EH (cell line): ENCODE measurements around the gene PPP4R2.

Experiments used
- DNase-seq: peaks from one replicate; pipeline ENCODE4 v3.0.0-alpha.2; 2015; ENCODE audit warnings: low read depth

PPP4R2 gene, protein sequence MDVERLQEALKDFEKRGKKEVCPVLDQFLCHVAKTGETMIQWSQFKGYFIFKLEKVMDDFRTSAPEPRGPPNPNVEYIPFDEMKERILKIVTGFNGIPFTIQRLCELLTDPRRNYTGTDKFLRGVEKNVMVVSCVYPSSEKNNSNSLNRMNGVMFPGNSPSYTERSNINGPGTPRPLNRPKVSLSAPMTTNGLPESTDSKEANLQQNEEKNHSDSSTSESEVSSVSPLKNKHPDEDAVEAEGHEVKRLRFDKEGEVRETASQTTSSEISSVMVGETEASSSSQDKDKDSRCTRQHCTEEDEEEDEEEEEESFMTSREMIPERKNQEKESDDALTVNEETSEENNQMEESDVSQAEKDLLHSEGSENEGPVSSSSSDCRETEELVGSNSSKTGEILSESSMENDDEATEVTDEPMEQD

DNA sequence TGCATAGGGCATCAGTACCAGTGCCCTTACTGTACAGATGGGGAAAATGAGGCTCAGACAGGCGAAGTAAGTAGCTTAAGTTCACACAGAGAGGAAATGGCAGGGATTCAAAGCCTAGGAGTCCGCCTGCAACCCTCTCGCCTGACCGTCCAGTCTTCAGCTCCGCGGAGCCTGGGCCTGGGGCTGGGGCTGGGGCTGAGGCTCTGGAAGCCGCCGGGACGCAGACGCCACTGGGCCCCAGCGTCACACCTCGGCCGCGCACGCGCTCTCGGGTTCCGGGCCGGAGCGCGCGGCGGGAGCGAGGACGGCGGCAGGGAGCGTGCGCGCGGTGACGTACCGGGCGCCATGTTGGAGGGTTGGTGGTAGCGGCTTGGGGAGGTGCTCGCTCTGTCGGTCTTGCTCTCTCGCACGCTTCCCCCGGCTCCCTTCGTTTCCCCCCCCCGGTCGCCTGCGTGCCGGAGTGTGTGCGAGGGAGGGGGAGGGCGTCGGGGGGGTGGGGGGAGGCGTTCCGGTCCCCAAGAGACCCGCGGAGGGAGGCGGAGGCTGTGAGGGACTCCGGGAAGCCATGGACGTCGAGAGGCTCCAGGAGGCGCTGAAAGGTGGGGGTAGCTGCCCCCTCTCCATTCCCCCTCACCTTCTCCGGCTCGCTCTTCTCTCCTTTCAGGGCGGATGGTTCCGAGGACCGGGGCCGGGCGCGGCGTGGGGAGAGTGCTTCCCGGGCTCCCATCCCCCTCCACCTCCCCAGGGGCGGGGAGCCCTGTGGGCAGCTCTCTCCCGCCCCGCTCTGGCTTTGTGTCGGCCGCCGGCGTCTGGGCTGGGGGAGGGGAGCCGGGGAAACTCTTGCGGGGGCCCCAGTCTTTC is at the start of gene PPP4R2:
PPP4R2 (plus strand) TSS at position 339 of the 861 bp plus-strand sequence; CDS start at position 566, 227 bp downstream.
- peak; percentile 91 for DNase-seq

DNA sequence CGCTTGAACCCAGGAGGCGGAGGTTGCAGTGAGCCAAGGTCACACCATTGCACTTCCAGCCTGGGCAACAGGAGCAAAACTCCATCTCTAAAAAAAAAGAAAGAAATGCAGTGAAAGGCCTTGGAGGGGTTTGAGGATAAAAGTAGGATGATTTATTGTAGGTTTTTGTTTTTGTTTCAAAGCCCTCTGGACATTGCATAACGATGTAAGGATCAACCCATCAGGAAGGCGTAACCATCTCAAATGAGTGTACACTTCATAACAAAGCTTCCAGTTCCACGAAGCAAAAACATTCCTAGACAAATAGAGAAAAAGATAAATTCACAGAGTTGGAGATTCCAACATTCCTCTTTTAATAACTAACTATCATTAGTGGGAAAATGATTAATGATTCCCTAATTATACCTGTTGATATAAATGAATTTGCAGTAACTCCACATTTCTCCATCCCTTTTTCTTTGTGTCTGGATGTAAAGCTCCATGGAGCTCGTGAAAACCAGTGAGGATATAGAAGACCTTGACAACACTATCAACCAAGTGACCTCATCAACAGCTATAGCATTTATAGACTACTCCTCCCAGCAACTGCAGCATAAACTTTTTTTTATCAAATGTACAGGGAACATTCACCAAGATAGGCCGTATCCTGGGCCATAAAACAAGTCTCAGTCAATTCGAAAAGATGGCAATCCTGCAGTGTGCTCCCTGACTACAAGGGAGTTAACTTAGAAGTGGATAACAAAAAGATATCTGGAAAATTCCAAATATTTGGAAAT is 48.7 kb upstream of the PPP4R2 start:
- DNase-seq, result no peak

DNA sequence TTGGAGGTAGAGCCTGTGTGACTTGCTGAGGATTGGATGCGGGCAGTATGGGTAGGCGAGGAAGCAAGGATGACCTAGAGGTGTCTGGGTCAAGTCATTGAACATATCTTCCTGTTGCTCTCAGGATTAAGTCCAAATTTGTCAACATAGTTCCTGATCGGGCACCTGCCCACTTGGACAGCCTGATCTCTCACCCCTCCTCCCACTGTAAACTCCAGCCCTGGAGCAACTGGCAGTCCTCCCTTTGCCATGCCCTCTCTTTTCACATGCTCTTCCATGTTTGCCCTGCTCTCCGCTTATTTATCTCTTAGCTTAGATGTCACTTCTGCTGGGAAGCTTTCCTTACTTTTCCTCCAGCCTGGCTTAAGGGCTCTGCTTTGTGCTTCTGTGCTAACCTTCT is 47.6 kb upstream of the PPP4R2 start:
- DNase-seq, result no peak

DNA sequence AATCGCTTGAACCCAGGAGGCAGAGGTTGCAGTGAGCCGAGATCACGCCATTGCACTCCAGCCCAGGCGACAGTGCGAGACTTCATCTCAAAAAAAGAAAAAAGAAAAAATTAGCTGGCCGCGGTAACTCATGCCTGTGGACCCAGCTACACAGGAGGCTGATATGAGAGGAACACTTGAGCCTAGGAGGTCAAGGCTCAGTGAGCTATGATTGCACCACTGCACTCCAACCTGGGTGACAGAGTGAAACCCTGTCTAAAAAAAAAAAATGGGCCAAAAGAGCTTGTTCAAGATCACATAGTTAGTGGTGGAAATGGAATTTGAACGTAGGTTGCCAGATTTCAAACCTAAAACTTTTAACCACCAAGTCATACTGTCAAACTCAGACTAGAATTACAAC is 46.2 kb upstream of the PPP4R2 start:
- no peak for DNase-seq

DNA sequence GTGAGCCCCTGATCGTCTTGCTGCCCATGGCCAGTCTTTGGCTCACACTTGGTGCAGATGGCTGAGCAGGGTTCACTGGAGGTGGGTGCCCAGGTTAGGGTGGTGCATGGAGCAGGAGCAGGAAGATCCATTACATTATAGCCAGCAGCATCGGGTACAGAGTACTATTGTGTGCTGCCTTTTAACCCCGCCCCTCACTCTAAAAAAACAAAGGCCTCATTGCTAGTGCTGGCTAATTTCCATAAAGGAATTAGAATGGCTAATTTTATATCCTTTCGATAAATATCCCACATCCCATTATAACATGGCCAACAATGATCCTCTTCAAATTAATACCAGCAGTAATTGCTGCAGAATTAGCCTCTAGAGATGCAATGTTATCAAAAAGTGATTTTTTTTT is 45.8 kb upstream of the PPP4R2 start:
- DNase-seq, result no peak

DNA sequence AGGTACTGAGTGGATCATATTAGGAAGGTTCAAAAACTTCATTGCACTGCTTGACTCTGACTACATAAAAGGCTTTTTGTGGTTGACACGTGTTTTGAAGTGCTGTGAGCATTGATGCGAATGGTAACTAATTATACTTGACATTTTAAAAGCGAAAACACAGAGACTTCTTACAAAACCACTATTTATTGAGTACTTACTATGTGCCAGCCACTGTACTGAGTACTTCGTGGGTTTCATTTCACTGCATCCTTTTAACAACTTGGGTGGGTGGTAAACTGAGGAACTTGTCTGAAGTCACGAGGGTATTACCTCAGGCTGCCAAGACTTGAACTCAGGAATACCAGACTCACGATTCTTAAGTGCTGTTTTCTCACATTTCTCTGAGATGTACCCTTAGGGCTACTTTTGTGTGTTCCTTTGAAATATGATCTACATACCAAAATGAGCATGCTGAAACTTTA is 45.3 kb upstream of the PPP4R2 start:
- DNase-seq, result peak; percentile 16

DNA sequence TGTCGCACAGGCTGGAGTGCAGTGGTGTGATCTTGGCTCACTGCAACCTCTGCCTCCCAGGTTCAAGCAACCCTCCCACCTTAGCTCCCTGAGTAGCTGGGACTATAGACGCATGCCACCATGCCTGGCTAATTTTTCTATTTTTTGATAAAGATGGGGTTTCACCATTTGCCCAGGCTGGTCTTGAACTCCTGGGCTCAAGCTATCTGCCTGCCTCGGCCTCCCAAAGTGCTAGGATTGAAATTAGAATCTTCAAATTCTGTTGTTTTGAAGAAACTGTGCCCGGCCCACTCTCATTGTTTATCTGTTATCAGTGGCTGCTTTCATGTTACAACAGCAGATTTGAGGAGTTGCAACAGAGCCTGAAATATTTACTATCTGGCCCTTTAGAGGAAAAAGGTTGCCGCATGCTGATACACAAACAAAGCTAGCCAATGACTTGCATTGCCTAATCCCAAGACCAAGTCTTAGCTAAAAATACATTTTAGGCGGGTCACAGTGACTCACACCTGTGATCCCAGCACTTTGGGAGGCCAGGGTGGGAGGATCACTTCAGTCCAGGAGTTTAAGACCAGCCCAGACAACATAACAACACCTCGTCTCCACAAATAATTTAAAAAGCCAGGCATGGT is 43.2 kb upstream of the PPP4R2 start:
- DNase-seq, result no peak

DNA sequence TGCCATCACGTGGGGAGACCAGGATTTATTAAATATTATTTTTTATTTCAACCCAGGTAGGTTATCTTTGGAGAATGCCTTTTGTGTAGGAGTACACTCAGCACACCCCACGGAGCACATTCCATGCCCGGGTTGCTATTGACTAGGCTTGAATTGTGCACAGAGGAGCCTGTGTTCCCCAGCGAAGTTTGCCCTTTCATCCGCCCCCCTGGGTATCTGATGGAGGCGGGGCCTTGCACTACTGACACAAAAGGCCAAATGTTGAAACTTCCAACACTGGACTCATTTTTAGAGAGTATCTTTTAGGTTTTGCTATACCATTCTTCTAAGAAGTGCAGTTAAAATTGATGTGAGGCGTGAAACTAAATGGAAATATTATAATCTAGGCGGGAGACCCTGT is 39.3 kb upstream of the PPP4R2 start:
- no peak for DNase-seq

DNA sequence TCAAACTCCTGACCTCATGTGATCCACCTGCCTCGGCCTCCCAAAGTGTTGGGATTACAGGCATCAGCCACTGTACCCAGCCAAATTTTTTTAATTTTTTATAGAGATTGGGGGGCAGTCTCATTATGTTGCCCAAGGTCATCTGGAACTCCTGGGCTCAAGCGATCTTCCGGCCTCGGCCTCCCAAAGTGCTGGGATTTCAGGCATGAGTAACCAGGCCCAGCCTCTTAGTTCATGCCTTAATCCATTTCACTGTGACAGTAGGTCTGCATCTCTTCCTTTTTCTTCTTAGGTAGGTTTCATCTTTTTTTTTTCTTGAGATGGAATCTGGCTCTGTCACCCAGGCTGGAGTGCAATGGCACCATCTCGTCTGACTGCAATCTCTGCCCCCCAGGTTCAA is 37.3 kb upstream of the PPP4R2 start:
- DNase-seq, result no peak

DNA sequence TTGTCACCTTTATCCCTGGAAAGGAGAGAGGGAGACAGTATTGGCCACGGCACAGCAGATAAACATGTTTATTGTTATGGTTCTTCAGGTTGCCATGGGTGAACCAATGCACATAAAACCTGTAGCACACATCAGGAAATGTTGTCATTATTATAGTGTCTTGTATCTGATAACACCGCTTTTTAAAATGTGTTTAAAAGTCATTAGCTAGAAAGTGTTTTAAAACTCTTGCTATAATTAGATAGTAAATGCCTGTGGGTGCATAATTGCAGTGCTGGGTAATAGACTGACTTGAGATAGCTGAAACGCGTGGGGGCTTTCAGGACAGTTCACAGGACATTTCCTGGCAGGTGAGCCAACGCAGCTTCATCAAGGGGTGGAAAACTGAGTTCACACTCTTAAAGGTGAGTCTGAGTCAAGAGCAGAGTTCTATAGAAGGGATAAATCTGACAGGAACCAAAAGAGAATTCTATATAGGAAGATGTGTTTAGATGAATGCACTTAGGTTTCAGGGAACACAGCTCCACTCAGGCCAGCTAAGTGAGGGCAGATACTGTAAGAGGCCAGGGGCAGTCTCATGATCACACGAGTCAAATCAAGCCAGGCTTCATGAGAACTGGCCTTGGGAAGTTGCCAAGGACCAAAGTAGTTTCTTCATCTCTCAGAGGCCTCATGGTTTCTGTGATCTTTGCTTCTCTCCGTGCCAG is 35.6 kb upstream of the PPP4R2 start:
- peak; percentile 53 for DNase-seq

DNA sequence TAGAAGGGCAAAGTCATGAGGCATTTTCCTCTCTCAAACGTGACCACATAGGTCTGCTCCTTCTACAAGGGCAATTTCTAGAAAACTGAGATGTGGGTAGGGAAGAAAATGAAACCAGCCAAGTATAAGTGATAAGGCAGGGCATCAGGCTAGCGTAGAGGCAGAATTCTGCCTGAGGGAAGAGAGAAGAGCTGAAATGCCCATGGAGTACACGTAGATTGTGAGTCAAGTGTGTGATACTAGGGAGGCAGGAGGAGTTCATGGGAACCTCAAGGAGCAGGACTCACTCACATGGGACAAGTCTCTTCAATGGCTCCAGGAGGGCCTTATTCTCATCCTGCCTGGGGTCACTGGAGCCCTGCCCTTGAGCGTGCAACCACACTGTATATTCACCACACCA is 34.9 kb upstream of the PPP4R2 start:
- no peak for DNase-seq

DNA sequence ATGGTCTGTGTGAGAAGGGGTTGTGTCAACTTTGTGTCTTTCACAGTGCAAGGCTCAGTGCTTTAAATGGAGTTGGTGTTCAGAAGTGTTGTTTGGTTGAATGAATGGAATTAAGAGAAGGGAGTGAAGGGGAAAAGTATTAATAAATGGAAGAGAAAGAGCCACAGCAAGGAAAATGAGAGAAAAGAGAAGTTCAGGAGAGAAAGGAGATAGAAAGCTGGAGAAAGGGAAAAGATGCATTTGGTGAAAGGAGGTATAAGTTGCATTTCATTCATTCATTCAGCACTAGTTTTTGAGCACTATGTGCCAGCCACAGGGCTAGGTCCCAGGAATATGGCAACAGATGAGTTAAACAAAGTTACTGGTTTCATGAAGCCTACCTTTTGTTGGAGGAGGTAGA is 34.3 kb upstream of the PPP4R2 start:
- DNase-seq, result no peak

DNA sequence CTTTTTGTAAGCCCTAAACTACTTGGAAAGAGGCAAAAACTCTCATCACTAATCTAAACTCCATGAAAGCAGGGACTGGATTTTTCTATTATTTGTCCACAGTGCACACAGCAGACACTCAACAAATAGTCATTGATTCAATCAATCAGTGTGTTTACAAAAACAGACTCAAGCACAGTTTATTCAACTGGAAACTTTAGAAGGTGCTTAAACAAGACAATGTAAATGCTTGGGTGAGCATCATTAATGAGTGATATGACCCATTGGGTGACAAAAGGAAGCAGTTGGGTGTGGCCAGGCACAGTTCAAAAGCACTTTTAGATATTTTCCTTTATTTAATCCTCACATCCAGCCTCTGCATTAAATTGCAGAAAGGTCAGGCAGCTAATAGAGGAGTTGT is 32.0 kb upstream of the PPP4R2 start:
- no peak for DNase-seq

DNA sequence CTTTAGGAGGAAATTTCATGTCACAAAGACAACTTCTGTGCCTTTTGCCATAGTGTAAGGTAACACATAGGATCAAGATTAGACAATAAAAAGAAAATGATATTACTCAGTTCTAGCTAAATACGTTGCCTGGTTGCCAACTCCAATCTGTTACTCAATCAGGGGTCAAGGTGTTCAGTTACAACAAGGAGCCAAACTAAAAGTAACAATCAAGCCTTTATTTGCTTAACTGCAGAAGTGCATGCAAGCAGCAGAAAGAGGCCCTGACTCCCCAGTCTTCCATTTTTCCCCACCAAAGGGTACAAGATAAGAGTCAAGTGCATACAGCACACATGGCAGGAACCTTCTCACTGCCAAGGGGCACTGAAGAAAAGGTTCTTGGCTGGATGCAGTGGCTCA is 28.3 kb upstream of the PPP4R2 start:
- no peak for DNase-seq

DNA sequence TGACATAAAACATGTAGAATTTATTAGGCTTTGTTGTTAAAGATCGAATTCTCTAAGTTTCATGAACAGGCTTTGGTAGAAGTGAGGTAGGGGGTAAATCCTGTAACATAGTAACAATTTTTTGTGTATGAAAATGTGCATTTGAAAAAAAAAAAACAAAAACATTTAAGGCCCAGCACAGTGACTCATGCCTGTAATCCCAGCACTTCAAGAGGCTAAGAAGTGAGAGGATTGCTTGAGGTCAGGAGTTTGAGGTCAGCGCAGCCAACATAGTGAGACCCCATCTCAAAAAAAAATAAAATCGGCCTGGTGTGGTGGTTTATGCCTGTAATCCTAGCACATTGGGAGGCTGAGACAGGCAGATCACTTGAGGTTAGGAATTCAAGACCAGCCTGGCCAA is 26.8 kb upstream of the PPP4R2 start:
- peak; percentile 24 for DNase-seq

DNA sequence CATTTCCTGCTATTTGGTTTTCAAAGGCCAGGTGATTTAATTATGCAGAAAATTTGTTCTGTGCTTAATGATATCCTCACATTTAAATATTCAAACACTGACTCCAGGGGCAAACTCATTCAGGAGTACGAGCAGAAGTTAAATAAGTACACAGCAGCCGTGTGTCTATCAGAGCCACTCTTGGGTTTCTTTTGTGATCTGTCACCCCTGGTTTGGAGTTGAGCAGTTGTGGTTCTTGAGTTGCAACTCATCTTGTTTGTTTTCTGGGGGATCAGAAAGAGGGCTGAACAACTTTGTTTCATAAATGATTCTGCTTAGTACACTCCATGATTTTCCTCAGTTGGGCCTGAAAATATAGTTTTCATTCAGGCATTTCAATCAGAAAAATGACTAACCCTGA is 25.7 kb upstream of the PPP4R2 start:
- DNase-seq, result no peak

DNA sequence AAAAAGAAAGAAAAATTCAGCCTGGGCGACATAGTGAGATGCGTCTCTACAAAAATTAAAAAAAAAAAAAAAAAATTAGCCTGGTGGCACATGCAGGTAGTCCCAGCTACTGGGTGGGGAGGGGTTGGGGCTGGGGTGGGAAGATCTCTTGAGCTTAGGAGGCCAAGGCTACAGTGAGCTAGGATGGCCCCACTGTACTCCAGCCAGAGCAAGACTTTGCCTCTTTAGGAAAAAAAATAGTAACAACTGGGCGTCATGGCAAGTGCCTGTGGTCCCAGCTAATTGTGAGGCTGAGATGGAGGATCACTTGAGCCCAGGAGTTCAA is 23.9 kb upstream of the PPP4R2 start:
- DNase-seq, result no peak

DNA sequence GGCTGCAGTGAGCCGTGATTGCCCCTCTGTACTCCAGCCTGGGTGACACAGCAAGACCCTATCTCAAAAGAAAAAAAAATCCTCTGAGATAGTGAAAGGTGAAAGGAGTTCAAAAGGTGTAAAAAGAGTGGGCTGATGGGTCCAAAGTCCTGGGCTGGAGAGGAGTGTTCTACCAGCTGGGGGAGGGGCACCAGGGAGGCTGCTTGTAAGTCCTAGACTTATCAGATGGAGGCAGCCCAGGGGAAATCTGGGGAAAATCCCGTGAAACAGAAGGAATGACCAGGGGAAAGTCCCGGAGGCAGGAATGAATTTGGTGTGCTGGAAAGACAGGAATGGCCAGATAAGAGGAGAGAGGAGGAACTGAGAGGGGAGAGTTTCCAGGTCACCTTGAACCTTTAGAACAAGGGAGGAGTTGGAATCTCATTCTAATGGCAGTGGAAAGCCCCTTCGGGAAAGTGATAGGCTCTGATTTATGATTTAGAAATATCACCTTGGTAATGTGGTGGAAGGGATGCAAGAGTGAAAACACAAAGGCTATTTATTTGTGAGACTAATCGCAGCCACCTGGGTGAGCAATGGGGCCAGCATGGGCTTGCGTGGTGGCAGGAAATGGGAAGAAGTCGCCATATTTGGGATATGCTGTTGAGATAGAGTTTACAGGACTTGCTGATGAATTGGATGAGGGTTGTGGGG is 23.4 kb upstream of the PPP4R2 start:
- no peak for DNase-seq

DNA sequence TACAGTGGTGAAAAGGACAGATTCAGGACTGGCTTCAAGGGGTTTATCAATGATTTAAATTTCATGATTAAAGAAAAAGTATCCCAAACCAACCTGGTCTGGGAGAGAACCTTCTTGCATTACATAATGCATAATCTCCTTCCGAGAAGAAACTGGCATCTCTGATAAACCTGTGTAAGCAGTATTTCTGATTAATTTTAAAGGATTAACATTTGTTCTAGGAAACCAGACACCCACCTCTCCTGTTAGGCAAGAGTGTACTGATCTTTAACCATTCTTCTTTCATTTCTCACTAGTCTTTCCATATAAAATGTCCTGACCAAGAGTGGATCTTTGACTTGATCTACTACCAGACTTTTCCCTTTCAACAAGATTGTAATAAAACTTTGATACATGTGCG is 22.8 kb upstream of the PPP4R2 start:
- no peak for DNase-seq

DNA sequence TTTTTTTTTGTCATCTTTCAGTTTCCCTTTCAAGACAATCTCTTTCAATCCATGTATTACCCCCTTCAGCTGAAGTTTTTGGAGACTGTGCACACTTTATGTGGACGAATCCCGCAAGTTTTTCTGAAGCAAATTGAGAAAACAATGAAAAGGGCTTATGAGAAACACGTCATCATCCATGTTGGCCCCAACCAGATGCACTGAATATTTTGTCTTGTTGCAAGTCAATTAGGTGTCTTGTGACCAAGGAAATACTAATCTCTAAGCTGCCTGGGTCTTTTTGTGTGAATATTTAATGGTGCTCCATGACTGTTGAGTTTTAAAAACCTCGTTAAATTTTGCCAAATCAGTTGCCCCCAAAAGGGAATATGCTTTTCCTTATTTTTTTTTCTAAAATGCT is 21.7 kb upstream of the PPP4R2 start:
- no peak for DNase-seq

DNA sequence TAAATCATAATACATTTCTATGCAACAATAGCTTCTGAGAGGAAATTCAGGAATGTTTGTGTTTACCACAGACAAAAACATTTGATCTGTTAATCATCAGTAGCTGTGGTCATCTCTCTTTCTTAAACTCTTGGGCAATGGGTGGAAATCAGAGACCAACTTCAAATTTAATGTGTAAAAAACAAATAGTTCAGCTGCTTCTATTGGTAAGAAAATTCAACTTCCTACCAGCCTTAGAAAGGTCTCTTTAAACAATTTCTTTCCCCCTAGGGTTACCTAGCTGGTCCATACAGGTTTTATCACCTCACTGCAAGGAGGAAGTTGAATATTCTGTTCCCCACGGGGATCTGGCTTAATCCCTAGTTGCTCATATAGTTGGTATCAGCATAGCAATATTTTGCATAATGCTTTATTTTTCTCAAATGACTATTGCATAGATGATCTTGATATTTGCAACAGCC is 20.3 kb upstream of the PPP4R2 start:
- peak; percentile 46 for DNase-seq
